GM19193 (cell line): Measurements from ENCODE around the gene ADK.

Experiments used
- POLR2A ChIP-seq: IDR thresholded peaks from 4 replicates; pipeline ENCODE4 v1.6.1; 2011; ENCODE audit not compliant: insufficient read depth, insufficient read length; ENCODE audit errors: extremely low read depth

Gene ADK

DNA sequence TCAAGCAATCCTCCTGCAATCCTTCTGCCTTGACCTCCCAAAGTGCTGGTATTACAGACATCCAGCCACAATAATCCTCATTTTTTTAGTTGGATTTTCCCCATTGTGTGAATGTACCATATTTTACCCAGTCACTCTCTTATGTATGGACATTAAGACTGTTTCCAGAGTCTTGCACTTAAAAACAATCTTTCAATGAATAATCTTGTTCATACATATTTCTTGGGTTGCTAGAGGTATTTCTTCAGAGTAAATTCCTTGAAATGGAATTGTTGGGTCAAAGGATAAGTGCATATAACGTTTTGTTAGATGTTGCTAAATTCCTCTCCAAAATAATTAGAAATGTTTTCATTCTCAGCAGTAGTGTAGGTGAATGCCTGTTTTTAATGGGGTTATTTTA lies 392.3 kb downstream of the ADK start:
- TF ChIP-seq POLR2A, result no peak

DNA sequence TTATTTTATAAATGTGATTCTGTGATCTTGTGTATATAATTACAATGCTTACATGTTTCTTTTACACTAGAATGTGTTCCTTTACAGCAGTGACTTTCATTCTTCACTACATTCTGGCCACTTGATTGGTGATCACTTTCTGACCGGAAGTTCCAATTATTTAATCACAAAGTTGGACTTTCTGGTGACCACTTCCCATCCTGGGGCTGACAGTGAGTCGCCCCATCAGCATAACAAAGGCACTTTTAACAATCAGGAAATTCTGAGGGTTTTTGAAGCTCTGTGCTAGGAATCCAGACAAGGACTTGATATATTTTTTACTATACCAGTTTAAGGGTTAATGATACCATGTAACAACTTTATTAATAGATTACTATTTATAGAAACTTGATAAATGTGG lies 393.1 kb downstream of the ADK start:
- no peak for TF ChIP-seq POLR2A

DNA sequence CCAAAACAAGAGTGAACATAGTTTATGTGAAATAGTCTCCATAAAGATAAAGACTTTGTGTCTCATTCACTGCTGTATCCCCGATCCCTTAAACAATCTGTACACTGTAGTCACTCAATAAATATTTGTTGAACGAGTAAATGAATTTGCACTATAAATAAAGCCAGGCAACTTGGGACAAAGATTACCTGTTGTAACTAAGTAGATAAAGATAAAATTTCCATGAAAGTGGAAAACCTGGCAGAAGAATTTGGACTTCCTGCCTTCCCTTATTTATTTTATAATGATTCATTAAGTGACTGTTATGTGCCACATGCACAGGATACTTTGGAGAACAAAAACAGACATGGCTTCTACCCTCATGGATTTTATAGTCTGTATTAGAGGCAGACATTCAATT lies 397.7 kb downstream of the ADK start:
- no peak for TF ChIP-seq POLR2A

DNA sequence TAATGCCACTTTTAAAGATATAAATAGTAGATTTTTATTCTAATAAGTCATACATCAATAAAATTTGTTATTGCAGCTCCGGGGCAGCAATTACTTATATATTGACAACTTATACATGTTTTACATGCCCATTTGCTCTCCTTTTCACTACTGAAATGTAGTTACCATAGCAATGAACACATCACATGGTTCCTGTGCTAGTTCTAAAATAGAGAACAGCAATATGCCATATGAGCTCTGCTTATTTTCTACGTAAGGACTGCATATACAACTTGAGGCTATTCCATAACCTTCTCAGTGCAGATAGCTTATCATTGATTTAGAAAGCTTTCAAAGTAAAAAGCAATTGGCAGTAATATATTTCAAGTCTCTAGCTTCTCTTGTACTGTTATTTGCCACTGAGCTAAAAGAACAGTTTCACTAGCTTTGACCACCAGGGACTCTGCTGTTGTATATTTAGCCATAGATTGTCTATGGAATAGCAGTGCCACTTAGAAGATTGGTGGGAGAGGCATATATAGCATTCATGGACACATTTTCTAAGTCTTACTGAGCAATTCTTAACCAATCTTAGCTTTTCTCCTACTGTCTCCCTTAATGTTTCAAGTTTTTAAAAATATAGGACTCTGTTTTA lies 405.2 kb downstream of the ADK start:
- TF ChIP-seq POLR2A, result no peak

DNA sequence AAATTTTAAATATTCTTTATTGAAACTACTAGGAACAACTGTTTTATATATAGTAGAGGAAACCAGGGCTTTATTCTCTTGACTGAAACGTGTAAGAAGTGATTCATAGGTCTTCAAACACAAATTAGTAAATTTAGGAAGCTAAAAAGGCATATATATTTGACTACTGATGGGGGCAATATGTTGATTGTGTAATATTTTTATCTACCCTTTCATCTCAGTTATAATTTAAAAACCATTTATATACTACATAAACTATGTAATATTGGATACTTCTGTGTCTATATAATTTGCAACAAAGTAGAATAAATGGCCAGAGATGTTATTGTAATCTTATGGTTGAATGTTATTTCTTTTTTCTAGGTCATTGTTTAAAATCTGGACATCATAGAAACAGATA lies 406.1 kb downstream of the ADK start:
- TF ChIP-seq POLR2A, result no peak

DNA sequence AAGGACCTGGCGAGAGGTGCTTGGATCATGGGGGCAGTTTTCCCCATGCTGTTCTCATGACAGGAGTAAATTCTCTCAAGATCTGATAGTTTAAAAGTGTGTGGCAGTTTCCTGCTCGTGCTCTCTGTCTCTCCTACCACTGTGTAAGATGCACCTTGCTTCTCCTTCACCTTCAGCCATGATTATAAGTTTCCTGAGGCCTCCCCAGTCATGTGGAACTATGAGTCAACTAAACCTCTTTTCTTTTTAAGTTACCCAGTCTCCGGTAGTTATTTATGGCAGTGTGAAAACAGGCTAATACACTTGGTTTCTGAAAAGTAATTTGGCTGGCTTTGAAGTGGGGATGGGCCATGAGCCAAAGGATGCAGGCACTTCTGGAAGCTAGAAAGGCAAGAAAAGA lies 407.4 kb downstream of the ADK start:
- no peak for TF ChIP-seq POLR2A

DNA sequence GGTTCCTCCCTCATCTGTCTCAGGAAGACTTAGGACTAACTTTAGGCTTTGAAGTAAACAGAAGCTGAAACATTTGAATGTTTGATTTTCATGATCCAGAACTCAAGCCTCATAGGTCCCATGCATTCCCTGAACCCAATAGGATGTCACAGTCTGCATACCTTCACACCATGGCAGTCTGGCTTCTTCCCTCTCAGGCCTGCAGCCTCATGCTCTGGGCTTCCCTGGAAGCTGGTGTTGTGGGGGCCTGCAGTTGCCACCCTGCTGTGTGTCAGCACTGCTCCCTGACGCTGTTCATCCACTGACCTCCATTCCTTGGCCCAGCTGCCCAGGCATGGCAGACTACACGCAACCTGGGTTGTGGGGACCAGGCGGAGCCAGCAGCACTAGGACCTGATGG lies 407.9 kb downstream of the ADK start:
- TF ChIP-seq POLR2A, result no peak

DNA sequence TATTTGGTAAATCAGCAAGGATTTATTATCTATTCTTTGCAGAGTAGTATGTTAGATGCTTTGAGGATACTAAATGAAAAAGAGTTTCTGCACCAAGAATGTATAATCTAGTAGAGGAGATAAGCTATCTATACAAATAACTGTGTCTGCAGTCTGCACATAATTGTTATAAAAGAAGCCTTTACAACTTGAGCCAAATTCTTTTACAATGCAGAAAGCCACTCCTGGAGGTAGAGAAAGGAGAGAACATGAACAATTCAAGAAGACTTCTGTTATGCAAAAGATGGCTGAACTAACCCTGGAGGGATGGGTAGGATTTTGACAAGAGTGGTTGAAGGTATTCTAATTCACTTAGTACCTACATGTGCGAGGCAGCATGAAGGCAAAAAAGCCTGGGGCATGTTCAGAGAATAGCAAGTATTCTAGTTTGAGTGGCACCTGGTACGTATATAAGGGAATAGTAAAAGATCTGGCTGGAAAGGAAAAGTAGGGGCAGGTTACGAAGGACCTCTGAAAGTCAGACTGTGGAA lies 424.2 kb downstream of the ADK start:
- no peak for TF ChIP-seq POLR2A

DNA sequence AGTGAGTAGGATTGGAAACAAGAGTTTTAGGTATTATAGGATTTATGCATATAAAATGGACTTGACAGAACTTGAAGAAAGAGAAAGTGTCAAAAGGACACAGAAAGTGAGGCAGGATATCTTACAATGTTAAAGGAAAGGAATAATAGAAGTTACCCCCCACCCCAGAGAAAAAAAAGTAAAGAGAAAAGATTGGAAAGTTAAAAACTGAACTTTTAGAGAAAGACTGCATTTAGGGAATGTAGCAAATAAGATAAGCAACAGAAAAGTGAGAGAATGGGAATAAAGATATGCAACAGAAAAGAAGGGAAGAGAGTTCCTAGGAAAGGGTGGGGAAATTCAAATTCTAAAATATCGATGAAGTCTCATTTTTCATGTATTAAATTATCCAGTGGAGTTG lies 424.9 kb downstream of the ADK start:
- TF ChIP-seq POLR2A, result no peak

DNA sequence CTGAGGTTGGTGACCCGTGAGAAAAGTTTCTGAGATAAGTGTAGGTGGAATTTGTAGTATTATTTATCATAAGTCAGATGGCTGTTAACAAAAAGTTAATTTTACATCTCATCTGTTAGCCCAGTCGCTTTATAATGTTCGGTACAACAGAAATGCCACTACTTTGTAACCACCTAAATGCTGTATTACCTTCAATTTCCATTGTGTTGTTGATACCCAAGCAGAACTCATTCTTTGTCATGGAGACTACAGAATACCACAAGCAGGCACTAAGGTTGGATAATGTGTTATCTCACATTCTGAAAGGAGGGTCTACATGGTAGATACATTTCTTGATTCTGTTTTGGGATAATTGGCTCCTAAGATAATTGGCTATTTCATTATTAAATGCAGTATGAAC lies 425.6 kb downstream of the ADK start:
- TF ChIP-seq POLR2A, result no peak

DNA sequence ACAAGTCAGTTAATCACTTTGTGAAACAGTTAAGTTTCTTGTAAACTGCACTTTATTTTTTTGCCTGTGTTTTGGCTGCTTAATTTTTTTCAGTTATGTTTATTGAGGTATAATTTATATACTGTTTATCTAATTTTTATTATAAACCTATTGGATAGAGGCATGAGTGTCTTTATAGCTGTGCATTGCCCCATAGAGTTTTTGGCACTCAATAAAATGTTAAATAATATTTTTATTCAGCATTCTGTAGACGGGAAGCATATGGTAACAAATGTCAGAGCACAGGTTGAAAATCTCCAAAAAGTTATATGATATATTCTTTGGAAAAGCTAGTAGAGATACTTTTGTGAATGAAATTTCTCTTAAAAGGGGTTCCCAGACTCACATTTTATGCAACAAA lies 431.5 kb downstream of the ADK start:
- TF ChIP-seq POLR2A, result no peak

DNA sequence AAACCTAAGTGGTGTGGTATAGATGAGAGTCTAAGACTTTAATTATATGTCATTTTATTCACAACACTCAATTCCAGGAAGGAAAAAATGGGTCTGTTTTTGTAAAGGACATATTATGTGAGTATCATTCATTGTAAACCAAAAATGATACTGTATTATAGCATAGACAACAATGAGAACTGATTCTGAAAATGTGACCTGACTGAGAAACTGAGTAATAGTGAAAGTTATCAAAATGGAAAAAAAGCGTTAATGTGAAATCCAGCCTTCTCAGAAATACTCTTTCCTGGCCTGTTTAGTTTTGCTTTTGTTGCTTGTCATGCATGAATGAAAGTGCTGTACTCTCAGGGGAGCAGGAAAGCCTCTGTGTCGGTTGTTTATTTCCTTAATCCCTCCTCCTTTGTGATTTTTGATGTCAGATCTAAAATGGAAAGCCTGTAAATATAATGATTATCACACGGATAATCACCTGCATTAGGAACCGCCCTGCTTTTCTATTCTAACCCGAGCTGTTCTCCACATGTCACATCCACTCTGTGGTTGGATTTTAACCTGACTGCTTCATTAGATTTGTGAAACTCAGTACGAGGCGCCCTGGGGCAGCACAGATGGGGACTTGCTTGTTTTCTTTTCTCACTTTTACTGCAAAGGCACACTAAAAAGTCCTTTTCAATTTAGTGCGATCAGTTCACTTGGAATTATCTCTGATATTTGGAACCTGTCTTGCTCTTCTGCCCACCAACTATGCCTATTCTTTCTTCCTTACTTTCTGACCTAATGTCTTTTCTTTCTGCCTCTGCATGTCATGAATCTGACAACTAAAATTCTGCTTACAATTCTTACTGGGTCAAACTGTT lies 434.4 kb downstream of the ADK start:
- TF ChIP-seq POLR2A, result no peak

DNA sequence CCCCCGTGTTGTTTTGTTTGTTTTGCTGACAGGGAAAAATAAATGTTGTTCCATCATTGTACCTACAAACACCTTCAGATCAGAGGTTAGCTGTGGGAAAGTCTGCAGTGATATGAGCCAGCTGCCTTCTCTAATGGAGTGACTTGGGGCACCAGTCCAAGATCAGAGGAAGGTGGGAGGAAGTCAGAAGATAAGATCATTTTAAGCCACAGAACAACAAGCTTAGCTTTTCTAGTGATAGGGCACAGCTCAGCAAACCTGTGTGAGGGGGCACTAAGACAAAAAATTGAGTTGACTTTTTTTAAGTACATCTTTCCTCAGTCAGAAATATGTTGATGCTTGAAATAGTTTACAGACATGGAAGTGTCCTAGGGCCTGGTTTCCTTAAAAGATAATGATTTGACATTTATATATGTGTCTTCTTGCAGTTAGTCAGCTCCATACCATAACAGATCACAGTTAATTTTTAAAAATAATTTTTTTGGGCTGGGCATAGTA lies 435.1 kb downstream of the ADK start:
- no peak for TF ChIP-seq POLR2A

DNA sequence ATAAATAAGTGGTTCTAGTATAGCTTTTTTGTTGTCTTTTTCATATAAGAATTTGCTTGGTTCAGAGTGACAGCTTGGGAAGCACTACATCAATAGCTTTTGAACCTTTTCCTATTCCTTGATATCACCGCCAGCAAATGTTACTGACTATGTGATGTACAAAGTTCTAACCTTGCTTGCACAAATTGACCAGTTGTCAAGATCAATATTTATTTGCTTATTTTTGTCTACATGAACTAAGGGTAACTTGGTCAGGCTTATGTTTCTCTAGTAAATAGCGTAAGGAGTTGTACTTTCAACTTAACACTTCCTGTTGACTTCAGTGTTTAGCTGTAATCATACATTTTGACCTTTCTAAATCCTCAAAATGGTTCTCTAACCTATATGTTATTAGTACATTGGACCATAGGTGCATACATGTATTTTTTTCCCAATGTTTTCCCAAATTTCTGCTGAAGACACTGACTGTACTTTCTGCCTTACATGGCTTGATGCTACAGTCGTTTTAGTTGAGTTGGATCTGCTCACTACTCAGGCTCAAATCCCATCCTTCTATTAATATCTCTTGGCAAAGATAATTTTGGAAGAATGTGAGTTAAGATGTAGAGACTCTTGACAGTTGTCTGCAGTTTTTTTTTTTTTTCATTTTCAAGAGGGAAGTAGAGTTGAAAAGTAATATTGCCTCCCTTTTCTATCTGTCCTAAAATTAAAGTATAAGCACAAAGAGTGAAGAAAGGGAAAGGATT lies 436.3 kb downstream of the ADK start:
- TF ChIP-seq POLR2A, result no peak

DNA sequence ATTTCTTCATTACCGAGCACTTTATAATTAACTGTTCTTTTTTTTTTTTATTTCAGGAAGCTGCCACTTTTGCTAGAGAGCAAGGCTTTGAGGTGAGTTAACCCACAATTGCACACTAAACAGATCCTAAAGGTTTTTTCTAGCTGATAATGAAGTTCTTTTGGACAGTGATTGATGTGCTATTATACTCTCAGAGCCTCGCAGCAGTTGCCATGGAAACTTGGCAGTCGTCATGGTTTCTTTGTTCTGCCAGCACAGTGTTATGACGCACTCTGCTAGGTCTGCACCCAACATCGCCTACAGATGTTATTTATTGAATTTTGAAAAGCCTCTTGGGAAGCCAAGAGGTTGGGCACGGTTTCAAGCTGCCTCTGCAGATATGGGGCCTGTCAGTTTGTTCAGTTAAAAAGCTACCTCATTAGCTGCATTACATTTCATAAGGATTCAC lies 438.2 kb downstream of the ADK start:
- TF ChIP-seq POLR2A, result no peak
